ENCODE measurements around the gene NOTCH4. TPM values are rescaled to one million over a fixed set of nuclear protein-coding genes. Genes with fewer than 3 reads are reported as not detected.

The NOTCH4 gene
- total and polyA plus RNA-seq, 9 of the 15 experiments (the other 6 are each of a cell fraction or from before 2014, with no cell fraction given), result 0.24 to 4.3 (median 1.7) TPM

DNA sequence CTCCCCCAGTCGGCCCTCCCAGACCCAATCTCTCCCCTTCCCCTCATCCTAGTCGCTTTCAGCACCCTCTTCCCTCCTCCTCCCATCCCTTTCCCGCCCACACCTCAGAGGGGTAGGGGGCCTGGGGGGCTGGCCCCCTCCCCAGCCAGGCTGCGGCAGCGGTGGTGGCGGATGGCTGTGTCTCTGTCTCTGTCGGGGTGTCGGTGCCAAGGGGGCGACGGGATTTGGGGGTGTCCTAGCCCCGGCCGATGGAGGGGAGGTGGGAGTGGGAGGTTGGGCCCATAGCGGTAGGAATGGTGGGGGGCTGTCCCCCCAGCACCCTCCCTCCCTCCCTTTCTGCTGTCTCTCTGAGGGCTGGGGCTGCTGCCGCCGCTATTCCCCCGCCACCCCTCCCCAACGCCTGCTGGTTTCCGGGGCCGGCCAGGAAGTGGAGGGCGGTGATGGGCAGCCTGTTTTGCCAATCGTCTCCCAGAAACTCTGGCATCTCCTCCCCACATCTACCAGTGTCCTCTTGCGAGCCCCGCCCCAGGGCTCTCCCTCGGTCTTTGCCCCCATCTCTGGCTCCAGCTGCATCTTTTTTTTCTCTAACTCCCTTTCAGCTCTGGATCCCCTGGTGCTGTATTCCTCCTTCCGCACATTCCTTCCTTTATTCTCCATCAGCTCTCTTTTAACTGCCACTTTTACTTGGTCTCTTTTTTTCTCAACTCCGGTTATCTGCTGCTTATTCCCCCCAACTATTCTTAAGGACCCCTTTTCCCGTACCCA, 48.0 kb downstream of the NOTCH4 start, which contains the start of gene AGPAT1 (continued):
- TF ChIP-seq ZNF239 (CRISPR knock-in tag; IDR thresholded peaks at IDR 0.05), result no peak
- no peak for TF ChIP-seq CBX5 (IDR thresholded peaks at IDR 0.05; ENCODE audit: borderline replicate concordance, low read depth)
- TF ChIP-seq ERF (CRISPR knock-in tag; IDR thresholded peaks at IDR 0.05), result peak; percentile 75; the same call in 1 of the 2 replicates
- TF ChIP-seq POLR2AphosphoS5 (IDR thresholded peaks at IDR 0.05; ENCODE audit: control insufficient read depth, insufficient read depth, low read depth, low read length), result peak; percentile 55; the same call in 1 of the 2 replicates
- TF ChIP-seq, protein P1, sequence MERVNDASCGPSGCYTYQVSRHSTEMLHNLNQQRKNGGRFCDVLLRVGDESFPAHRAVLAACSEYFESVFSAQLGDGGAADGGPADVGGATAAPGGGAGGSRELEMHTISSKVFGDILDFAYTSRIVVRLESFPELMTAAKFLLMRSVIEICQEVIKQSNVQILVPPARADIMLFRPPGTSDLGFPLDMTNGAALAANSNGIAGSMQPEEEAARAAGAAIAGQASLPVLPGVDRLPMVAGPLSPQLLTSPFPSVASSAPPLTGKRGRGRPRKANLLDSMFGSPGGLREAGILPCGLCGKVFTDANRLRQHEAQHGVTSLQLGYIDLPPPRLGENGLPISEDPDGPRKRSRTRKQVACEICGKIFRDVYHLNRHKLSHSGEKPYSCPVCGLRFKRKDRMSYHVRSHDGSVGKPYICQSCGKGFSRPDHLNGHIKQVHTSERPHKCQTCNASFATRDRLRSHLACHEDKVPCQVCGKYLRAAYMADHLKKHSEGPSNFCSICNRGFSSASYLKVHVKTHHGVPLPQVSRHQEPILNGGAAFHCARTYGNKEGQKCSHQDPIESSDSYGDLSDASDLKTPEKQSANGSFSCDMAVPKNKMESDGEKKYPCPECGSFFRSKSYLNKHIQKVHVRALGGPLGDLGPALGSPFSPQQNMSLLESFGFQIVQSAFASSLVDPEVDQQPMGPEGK (CRISPR knock-in tag; IDR thresholded peaks at IDR 0.05; ENCODE audit: borderline replicate concordance), result 0 out of 2 replicates have a peak, but pooled peaks have one; percentile 36
- no peak for TF ChIP-seq TRIM28 (IDR thresholded peaks at IDR 0.05)
- no peak for TF ChIP-seq TEAD1 (CRISPR knock-in tag; IDR thresholded peaks at IDR 0.05)
- TF ChIP-seq ARID2 (IDR thresholded peaks at IDR 0.05), result no peak
- peak; percentile 20; the same call in 1 of the 2 replicates for TF ChIP-seq ZNF316 (IDR thresholded peaks at IDR 0.05)
- TF ChIP-seq, protein P2, sequence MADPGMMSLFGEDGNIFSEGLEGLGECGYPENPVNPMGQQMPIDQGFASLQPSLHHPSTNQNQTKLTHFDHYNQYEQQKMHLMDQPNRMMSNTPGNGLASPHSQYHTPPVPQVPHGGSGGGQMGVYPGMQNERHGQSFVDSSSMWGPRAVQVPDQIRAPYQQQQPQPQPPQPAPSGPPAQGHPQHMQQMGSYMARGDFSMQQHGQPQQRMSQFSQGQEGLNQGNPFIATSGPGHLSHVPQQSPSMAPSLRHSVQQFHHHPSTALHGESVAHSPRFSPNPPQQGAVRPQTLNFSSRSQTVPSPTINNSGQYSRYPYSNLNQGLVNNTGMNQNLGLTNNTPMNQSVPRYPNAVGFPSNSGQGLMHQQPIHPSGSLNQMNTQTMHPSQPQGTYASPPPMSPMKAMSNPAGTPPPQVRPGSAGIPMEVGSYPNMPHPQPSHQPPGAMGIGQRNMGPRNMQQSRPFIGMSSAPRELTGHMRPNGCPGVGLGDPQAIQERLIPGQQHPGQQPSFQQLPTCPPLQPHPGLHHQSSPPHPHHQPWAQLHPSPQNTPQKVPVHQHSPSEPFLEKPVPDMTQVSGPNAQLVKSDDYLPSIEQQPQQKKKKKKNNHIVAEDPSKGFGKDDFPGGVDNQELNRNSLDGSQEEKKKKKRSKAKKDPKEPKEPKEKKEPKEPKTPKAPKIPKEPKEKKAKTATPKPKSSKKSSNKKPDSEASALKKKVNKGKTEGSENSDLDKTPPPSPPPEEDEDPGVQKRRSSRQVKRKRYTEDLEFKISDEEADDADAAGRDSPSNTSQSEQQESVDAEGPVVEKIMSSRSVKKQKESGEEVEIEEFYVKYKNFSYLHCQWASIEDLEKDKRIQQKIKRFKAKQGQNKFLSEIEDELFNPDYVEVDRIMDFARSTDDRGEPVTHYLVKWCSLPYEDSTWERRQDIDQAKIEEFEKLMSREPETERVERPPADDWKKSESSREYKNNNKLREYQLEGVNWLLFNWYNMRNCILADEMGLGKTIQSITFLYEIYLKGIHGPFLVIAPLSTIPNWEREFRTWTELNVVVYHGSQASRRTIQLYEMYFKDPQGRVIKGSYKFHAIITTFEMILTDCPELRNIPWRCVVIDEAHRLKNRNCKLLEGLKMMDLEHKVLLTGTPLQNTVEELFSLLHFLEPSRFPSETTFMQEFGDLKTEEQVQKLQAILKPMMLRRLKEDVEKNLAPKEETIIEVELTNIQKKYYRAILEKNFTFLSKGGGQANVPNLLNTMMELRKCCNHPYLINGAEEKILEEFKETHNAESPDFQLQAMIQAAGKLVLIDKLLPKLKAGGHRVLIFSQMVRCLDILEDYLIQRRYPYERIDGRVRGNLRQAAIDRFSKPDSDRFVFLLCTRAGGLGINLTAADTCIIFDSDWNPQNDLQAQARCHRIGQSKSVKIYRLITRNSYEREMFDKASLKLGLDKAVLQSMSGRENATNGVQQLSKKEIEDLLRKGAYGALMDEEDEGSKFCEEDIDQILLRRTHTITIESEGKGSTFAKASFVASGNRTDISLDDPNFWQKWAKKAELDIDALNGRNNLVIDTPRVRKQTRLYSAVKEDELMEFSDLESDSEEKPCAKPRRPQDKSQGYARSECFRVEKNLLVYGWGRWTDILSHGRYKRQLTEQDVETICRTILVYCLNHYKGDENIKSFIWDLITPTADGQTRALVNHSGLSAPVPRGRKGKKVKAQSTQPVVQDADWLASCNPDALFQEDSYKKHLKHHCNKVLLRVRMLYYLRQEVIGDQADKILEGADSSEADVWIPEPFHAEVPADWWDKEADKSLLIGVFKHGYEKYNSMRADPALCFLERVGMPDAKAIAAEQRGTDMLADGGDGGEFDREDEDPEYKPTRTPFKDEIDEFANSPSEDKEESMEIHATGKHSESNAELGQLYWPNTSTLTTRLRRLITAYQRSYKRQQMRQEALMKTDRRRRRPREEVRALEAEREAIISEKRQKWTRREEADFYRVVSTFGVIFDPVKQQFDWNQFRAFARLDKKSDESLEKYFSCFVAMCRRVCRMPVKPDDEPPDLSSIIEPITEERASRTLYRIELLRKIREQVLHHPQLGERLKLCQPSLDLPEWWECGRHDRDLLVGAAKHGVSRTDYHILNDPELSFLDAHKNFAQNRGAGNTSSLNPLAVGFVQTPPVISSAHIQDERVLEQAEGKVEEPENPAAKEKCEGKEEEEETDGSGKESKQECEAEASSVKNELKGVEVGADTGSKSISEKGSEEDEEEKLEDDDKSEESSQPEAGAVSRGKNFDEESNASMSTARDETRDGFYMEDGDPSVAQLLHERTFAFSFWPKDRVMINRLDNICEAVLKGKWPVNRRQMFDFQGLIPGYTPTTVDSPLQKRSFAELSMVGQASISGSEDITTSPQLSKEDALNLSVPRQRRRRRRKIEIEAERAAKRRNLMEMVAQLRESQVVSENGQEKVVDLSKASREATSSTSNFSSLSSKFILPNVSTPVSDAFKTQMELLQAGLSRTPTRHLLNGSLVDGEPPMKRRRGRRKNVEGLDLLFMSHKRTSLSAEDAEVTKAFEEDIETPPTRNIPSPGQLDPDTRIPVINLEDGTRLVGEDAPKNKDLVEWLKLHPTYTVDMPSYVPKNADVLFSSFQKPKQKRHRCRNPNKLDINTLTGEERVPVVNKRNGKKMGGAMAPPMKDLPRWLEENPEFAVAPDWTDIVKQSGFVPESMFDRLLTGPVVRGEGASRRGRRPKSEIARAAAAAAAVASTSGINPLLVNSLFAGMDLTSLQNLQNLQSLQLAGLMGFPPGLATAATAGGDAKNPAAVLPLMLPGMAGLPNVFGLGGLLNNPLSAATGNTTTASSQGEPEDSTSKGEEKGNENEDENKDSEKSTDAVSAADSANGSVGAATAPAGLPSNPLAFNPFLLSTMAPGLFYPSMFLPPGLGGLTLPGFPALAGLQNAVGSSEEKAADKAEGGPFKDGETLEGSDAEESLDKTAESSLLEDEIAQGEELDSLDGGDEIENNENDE (IDR thresholded peaks at IDR 0.05; ENCODE audit: low read depth, low read length), result no peak
- no peak; the same call in 1 of the 2 replicates for TF ChIP-seq DMBX1 (CRISPR knock-in tag; IDR thresholded peaks at IDR 0.05; ENCODE audit: borderline replicate concordance)
- TF ChIP-seq, protein P3, sequence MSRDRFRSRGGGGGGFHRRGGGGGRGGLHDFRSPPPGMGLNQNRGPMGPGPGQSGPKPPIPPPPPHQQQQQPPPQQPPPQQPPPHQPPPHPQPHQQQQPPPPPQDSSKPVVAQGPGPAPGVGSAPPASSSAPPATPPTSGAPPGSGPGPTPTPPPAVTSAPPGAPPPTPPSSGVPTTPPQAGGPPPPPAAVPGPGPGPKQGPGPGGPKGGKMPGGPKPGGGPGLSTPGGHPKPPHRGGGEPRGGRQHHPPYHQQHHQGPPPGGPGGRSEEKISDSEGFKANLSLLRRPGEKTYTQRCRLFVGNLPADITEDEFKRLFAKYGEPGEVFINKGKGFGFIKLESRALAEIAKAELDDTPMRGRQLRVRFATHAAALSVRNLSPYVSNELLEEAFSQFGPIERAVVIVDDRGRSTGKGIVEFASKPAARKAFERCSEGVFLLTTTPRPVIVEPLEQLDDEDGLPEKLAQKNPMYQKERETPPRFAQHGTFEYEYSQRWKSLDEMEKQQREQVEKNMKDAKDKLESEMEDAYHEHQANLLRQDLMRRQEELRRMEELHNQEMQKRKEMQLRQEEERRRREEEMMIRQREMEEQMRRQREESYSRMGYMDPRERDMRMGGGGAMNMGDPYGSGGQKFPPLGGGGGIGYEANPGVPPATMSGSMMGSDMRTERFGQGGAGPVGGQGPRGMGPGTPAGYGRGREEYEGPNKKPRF (IDR thresholded peaks at IDR 0.05; ENCODE audit: low read depth, low read length), result no peak

All from K562 (cell line).